DOHH2 (cell line): Measurements from ENCODE around the gene PANK3.

Experiments used
- CTCF ChIP-seq: fragments of 200-600 bp; sonication (generic); IDR thresholded peaks from one replicate; pipeline ENCODE4 v1.5.1; 2014; ENCODE audit warnings: antibody characterized with exemption, mild to moderate bottlenecking, low read depth, low read length; ENCODE audit not compliant: poor library complexity, severe bottlenecking
- EZH2phosphoT487 ChIP-seq: fragments of 200-600 bp; sonication (generic); IDR thresholded peaks from 2 replicates; pipeline ENCODE4 v1.6.1; 2017; ENCODE audit warnings: borderline replicate concordance, mild to moderate bottlenecking, antibody characterized with exemption, low read length, moderate library complexity, mixed read lengths

GRCh38 chr5:168549554-168549953 is 29.6 kb downstream of the PANK3 start:
- TF ChIP-seq CTCF (no peak), EZH2phosphoT487 (no peak)
